ENCODE measurements around the gene ATP5F1E.

ATP5F1E gene

DNA sequence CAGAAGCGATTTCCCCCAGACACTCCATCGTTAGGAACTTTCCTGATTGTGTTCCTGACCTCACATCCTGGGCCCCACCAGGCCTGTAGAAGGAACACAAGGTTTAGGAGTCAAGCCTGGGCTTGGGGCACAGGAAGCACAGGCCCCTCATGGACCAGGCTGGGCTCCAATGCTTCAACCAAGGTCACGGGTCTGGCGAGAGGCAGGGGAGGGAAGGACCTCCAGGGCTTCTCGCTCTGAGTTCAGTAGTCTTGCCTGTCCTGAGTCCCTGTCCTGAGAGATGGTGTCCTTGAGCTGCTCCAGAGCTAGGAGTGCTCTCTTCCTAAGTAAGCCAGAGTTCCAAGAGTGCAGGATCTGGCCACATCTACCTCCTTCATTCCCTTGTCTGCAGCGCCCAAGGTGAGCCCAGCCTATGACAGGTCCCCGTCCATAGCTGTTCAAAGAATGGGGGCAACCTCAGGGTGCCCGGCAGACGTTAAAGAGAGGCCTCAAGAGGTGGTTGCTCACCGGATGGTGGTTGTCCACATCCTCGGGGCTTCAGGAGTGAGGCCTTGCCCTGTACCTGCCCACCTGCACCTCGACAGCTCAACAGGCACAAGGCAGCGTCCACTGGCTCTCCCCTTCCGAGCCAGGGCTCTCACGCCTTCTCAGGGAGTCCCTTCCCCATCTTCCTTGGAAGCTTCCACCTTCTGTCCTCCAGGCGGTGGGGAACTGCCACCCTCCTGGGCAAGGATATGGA lies 14.5 kb downstream of the ATP5F1E start:
- no peak for DNase-seq
- peaks cover 13% of the 10 kb centered on the region for H3K27me3 Mint-ChIP-seq (ENCODE audit: low read depth, poor library complexity)
- H3K27ac Mint-ChIP-seq, result no peak overlapping the region
- H3K9me3 Mint-ChIP-seq, result no peaks in the 10 kb centered on the region
- no peak overlapping the region for H3K4me3 Mint-ChIP-seq
- peaks cover 5% of the 10 kb centered on the region for H3K36me3 Mint-ChIP-seq (ENCODE audit: low read depth)
- TF ChIP-seq CTCF (IDR thresholded peaks at IDR 0.05), result no peak
- H3K4me1 Mint-ChIP-seq, result peaks cover 47% of the 10 kb centered on the region

GRCh38 chr20:59016795-59017492 lies 15.2 kb downstream of the ATP5F1E start:
- Mint-ChIP-seq H3K27me3 (ENCODE audit: low read depth, poor library complexity) (peaks cover 12% of the 10 kb centered on the region), H3K4me3 (no peak overlapping the region), H3K4me1 (peaks cover 45% of the 10 kb centered on the region), H3K36me3 (ENCODE audit: low read depth) (no peaks in the 10 kb centered on the region), H3K9me3 (no peaks in the 10 kb centered on the region), H3K27ac (no peak overlapping the region)
- no peak for TF ChIP-seq CTCF (IDR thresholded peaks at IDR 0.05)
- DNase-seq, result no peak

DNA sequence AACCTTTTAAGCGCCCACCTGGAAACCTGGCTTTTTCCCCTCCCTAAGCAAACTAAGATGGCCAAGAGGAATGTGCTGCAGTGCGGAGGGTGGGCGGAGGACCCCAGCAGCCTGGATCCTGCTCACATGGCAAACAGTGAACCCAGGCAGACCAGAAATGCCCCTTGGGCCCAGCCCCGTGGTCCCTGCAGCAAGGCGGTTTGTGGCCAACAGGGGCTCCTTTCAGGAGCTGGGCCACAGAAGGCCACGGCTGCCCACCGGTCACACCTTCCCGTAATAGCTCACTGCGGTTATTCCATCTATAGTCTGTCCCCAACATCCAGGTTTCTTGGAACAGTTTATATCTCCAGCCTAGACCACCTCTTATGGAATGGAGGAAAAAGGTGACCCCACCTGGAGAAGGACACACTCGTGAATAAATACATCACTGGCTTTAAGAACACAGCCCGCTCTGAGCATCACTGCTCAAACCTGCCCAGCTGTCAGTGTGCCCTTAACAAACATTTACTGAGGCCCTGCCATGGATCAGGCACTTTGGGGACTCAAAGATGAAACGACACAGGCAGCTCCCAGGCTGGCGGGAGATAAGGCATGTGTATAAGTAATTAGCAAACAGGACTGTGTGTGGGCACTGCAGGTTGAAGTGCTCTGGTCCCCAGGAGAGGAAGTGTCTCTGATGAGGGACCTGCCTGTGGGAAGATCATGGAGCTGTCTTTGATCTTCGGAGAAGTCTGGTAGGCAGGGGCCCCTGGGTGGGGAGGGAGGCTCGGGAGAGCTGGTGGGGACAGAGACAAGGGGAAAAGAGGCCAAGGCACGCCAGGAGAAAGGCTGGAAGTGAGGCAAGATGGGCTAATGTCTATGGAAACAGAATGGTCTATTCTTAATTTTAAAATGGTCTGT lies 16.1 kb downstream of the ATP5F1E start:
- DNase-seq, result no peak

DNA sequence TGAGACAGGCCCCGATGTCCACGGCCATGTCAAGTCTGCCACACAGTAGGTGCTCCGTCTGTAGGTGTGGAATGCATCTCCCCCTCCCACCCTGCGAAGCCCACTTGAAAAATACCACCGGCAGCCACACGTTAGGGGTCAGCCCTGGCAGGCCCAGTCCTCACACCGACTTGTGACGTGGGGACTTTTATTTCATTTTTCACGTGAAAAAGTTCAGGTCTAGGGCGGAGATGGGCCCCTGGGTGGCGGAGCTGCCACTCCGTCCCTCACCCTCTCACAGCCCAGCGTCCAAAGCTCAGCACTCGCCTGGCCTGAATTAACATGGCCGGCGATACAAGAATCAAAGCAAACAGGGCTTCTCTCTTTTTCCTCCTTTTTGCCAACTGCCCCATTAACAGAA lies 16.7 kb downstream of the ATP5F1E start:
- Mint-ChIP-seq H3K4me1 (peaks cover 47% of the 10 kb centered on the region), H3K9me3 (no peaks in the 10 kb centered on the region), H3K36me3 (ENCODE audit: low read depth) (no peaks in the 10 kb centered on the region), H3K27me3 (ENCODE audit: low read depth, poor library complexity) (peaks cover 12% of the 10 kb centered on the region), H3K27ac (no peak overlapping the region), H3K4me3 (no peak overlapping the region)
- TF ChIP-seq CTCF (IDR thresholded peaks at IDR 0.05), result no peak
- no peak for DNase-seq

More for the DNA sequence above, 16.1 kb downstream of the ATP5F1E start:
- Mint-ChIP-seq H3K4me3 (no peak overlapping the region), H3K4me1 (peaks cover 46% of the 10 kb centered on the region), H3K9me3 (no peaks in the 10 kb centered on the region), H3K36me3 (ENCODE audit: low read depth) (no peaks in the 10 kb centered on the region), H3K27ac (no peak overlapping the region), H3K27me3 (ENCODE audit: low read depth, poor library complexity) (peaks cover 12% of the 10 kb centered on the region)
- TF ChIP-seq CTCF (IDR thresholded peaks at IDR 0.05), result no peak

DNA sequence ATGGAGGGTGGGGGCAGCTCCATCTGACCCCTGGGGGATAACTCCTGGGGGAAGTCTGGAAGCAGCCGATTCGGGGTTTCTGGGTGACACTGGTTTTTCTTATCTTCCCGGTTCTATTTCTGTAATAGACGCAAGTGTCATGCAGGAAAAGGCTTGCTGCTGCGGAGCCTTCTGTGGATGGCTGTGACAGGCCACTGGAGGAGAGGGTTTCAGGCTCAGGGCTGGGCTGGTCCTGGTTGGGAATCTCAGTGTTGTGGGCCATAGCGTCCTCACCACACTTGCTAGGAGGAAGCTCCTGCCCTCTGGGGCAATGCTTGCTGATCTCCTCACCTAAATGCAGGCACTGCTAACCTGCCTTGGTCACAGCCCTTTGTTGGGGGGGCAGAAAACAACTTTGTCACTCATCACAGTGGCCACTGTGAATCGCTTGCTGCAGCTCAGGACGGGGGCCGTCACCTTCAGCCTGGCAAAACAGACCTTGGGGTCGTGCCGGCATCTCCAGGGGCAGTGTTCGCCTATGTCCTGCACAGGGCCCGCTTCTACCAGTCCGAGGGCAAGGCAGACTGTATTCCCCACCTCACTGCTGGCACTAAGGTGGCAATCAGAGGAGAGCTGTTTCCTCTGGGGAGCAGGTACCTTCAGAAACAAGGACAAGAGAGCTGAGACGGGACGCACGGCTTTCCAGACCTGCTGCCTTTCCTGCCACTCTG lies 17.3 kb downstream of the ATP5F1E start:
- Mint-ChIP-seq H3K36me3 (ENCODE audit: low read depth) (no peaks in the 10 kb centered on the region), H3K9me3 (no peaks in the 10 kb centered on the region), H3K4me1 (peaks cover 50% of the 10 kb centered on the region), H3K27me3 (ENCODE audit: low read depth, poor library complexity) (peaks cover 14% of the 10 kb centered on the region), H3K27ac (no peak overlapping the region), H3K4me3 (no peak overlapping the region)
- no peak for TF ChIP-seq CTCF (IDR thresholded peaks at IDR 0.05)
- no peak for DNase-seq
